DOHH2 (cell line): ENCODE results near the gene VWA3B.

Source experiments
- CTCF ChIP-seq: fragments of 200-600 bp; sonication (generic); IDR thresholded peaks from one replicate; pipeline ENCODE4 v1.5.1; 2014; ENCODE audit warnings: antibody characterized with exemption, mild to moderate bottlenecking, low read depth, low read length; ENCODE audit not compliant: poor library complexity, severe bottlenecking
- EZH2phosphoT487 ChIP-seq: fragments of 200-600 bp; sonication (generic); IDR thresholded peaks from 2 replicates; pipeline ENCODE4 v1.6.1; 2017; ENCODE audit warnings: borderline replicate concordance, mild to moderate bottlenecking, antibody characterized with exemption, low read length, moderate library complexity, mixed read lengths

GRCh38 chr2:98063291-98063854, 23.6 kb upstream of the VWA3B start:
- TF ChIP-seq CTCF = no peak
- no peak for TF ChIP-seq EZH2phosphoT487
